SU-DHL-6 (cell line): ENCODE results near the gene AOX1.

ENCODE experiments used
- CTCF ChIP-seq: fragments of 200-600 bp; sonication (generic); IDR thresholded peaks from one replicate; pipeline ENCODE4 v1.5.1; 2017; ENCODE audit warnings: antibody characterized with exemption, mild to moderate bottlenecking, low read length, moderate library complexity; ENCODE audit not compliant: insufficient read depth, poor library complexity, severe bottlenecking
- EZH2phosphoT487 ChIP-seq: fragments of 200-600 bp; sonication (generic), shearing (Covaris generic); conservative IDR thresholded peaks from 2 replicates; pipeline ENCODE4 v1.6.1; 2018; ENCODE audit warnings: mild to moderate bottlenecking, antibody characterized with exemption, low read length, moderate library complexity, mixed read lengths

GRCh38 chr2:200713704-200714064 lies 127.9 kb downstream of the AOX1 start:
- TF ChIP-seq CTCF (no peak), EZH2phosphoT487 (no peak)
